K562 (cell line): ENCODE results near the gene LACTB. TPM values are rescaled to one million over a fixed set of nuclear protein-coding genes. Genes with fewer than 3 reads are reported as not detected.

Source experiments
- BCL6 ChIP-seq: fragments of 250-450 bp; sonication (Bioruptor Pico); IDR thresholded peaks from 2 replicates; pipeline ENCODE4 v1.4.0; 2020
- CBX8 ChIP-seq: fragments of 200-600 bp; sonication (generic); IDR thresholded peaks from 2 replicates; pipeline ENCODE4 v1.6.1; 2012; ENCODE audit warnings: borderline replicate concordance, mixed run types, low read depth, mild to moderate bottlenecking, moderate library complexity, mixed read lengths, low read length, control low read depth, inconsistent platforms; ENCODE audit not compliant: poor library complexity, severe bottlenecking; ENCODE audit errors: extremely low read depth
- FOXA1 ChIP-seq: fragments of 450-650 bp; IDR thresholded peaks from 2 replicates; pipeline ENCODE4 v1.6.1; 2016; ENCODE audit warnings: mild to moderate bottlenecking, borderline replicate concordance
- KAT8 ChIP-seq: fragments of 450-650 bp; IDR thresholded peaks from 2 replicates; pipeline ENCODE4 v1.6.1; 2016; ENCODE audit warnings: low read depth, mild to moderate bottlenecking
- KDM1A ChIP-seq, 2 experiments: fragments of 450-650 bp; IDR thresholded peaks; 2 replicates each; pipeline ENCODE4 v1.6.1; 2016; ENCODE audit warnings: mild to moderate bottlenecking in 2 of 2
- MAZ ChIP-seq, 2 experiments: fragments of 450-650 bp in 1 of 2; sonication (generic) in 1 of 2; formaldehyde crosslinking; IDR thresholded peaks in 1 of 2; conservative IDR thresholded peaks in 1 of 2; 2 replicates each; pipeline versions ENCODE4 v1.4.0 to v1.5.0; 2020; ENCODE audit warnings: mild to moderate bottlenecking in 1 of 2, missing genetic modification reagents in 1 of 2
- PURB ChIP-seq: sonication (generic); formaldehyde crosslinking; IDR thresholded peaks from 2 replicates; pipeline ENCODE4 v1.9.0; 2021; ENCODE audit warnings: low read depth, mild to moderate bottlenecking, missing genetic modification reagents
- RAD21 ChIP-seq, 2 experiments: fragments of 250-450 bp in 1 of 2; fragments of 450-650 bp in 1 of 2; sonication (Bioruptor Pico) in 1 of 2; formaldehyde crosslinking in 1 of 2; IDR thresholded peaks in 1 of 2; conservative IDR thresholded peaks in 1 of 2; 2 replicates each; pipeline versions ENCODE4 v1.4.0 to v1.8.0; 2020 to 2022; ENCODE audit warnings: mild to moderate bottlenecking in 2 of 2, moderate library complexity in 1 of 2
- RBM34 ChIP-seq: fragments of 200-400 bp; formaldehyde crosslinking; IDR thresholded peaks from 2 replicates; pipeline ENCODE4 v1.6.1; 2018; ENCODE audit warnings: low read length, borderline replicate concordance; ENCODE audit not compliant: insufficient read depth
- THRAP3 ChIP-seq: fragments of 450-650 bp; IDR thresholded peaks from 2 replicates; pipeline ENCODE4 v1.6.1; 2016; ENCODE audit warnings: mild to moderate bottlenecking, inconsistent platforms, borderline replicate concordance
- ZNF143 ChIP-seq: sonication (generic); formaldehyde crosslinking; IDR thresholded peaks from 2 replicates; pipeline ENCODE4 v1.9.0; 2022; ENCODE audit warnings: mild to moderate bottlenecking, missing genetic modification reagents
- ZNF239 ChIP-seq: fragments of 250-450 bp; sonication (Bioruptor Pico); IDR thresholded peaks from 2 replicates; pipeline ENCODE4 v1.4.0; 2020; ENCODE audit warnings: mild to moderate bottlenecking
- ZNF316 ChIP-seq: fragments of 450-650 bp; IDR thresholded peaks from 2 replicates; pipeline ENCODE4 v1.6.1; 2016
- polyA plus RNA-seq, 8 experiments: library from polyadenylated mRNA; depleted of rRNA in 4 of 8; stranded (reverse) in 5 of 8; unstranded in 3 of 8; fragments of >200 nt; fragmentation: Nextera tagmentation in 2 of 8; fragmentation: Illumina TruSeq in 1 of 8; extraction: Ambion mirVana in 2 of 8; extraction: Trizol in 1 of 8; gene quantifications; 2 replicates each; pipeline versions ENCODE4 v1.2.1 to v1.2.3, GENCODE V29; 2011 to 2014; ENCODE audit warnings: inconsistent platforms in 1 of 8, missing spikeins in 1 of 8
- total RNA-seq, 7 experiments: library from RNA; depleted of rRNA in 6 of 7; stranded (reverse); fragments of >200 nt in 6 of 7; fragmentation: Illumina TruSeq in 2 of 7; extraction: Trizol in 2 of 7; gene quantifications; 2 replicates each; pipeline versions ENCODE4 v1.2.1 to v1.2.3, GENCODE V29; 2011 to 2021; ENCODE audit warnings: low replicate concordance in 1 of 7
- TF ChIP-seq, protein P1 (sequence below), 3 experiments: IDR thresholded peaks in 2 of 3; conservative IDR thresholded peaks in 1 of 3; 2 replicates each; pipeline ENCODE4 v1.5.1; 2011 to 2012; ENCODE audit warnings: low read length in 3 of 3, mild to moderate bottlenecking in 3 of 3, control low read depth in 2 of 3, improper control_type of control experiment in 1 of 3, inconsistent platforms in 1 of 3, low read depth in 1 of 3, mixed read lengths in 1 of 3, moderate library complexity in 1 of 3; ENCODE audit not compliant: insufficient read depth in 2 of 3
- TF ChIP-seq, protein P2 (sequence below): fragments of 450-650 bp; IDR thresholded peaks from 2 replicates; pipeline ENCODE4 v1.6.1; 2017; ENCODE audit warnings: mild to moderate bottlenecking, moderate library complexity
- TF ChIP-seq, protein P3 (sequence below), 2 experiments: IDR thresholded peaks in 1 of 2; conservative IDR thresholded peaks in 1 of 2; 2 replicates each; pipeline ENCODE4 v1.6.1; 2016; ENCODE audit warnings: low read depth in 2 of 2, mild to moderate bottlenecking in 1 of 2, missing compliant biosample characterization in 1 of 2, missing genetic modification characterization in 1 of 2, moderate library complexity in 1 of 2
- TF ChIP-seq, protein P4 (sequence below): sonication (generic); formaldehyde crosslinking; IDR thresholded peaks from 2 replicates; pipeline ENCODE4 v1.9.0; 2022; ENCODE audit warnings: mild to moderate bottlenecking, missing genetic modification reagents

LACTB gene
- total and polyA plus RNA-seq, 9 of the 15 experiments (the other 6 are each of a cell fraction or from before 2014, with no cell fraction given): 3.1 to 15.5 (median 9.8) TPM

DNA sequence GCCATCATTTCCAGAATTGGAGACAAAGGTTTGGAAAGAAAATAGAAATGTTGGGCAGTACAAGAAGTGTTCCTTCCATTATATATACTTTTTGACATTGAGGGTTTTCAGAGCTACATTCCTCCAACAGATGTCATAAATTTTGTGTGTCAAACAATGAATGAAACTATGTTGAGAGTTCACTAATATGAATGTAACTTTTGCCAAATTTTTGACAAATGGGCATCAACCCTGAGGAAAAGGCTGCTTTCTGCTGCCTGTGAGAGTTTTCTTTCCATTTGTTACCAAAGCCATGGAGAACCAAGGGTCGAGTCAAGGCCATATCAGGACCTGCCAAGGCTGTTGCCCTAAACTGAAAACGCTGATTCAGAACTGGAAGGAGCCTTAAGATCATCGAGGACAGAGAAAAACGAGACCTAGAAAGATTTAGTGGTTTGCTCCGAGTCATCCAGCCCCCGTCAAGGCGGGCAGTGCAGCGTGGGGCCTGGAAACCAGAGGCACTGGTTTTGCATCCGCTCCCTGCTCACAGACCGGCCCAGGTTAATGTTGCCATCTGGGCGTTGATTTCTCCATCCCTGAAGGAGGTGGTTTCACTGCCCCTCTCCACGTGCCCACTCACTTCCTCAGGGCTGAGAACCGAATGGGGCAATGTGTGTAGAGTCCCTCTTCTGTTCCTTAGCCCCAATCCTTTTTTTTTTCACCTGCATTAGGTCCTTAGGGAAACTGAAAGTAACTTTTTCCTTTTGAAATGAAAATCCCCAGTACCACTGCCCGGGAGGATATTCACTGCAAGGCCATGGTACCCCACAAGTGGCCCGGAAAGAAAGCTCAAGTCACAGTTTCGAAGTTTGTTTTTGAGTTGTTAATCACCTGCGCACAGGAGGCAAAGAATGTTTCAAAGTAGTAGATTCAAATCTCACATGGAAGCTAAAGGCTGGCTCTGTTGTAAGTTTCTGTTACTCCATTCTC is 46.4 kb upstream of the LACTB start (continued):
- TF ChIP-seq, protein P1, sequence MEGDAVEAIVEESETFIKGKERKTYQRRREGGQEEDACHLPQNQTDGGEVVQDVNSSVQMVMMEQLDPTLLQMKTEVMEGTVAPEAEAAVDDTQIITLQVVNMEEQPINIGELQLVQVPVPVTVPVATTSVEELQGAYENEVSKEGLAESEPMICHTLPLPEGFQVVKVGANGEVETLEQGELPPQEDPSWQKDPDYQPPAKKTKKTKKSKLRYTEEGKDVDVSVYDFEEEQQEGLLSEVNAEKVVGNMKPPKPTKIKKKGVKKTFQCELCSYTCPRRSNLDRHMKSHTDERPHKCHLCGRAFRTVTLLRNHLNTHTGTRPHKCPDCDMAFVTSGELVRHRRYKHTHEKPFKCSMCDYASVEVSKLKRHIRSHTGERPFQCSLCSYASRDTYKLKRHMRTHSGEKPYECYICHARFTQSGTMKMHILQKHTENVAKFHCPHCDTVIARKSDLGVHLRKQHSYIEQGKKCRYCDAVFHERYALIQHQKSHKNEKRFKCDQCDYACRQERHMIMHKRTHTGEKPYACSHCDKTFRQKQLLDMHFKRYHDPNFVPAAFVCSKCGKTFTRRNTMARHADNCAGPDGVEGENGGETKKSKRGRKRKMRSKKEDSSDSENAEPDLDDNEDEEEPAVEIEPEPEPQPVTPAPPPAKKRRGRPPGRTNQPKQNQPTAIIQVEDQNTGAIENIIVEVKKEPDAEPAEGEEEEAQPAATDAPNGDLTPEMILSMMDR (IDR thresholded peaks at IDR 0.05 in 2 of 3, conservative IDR thresholded peaks at IDR 0.05 in 1 of 3; ENCODE audit: insufficient read depth in 2 of 3, low read depth in 1 of 3, low read length in 3 of 3): no peak
- TF ChIP-seq, protein P2, sequence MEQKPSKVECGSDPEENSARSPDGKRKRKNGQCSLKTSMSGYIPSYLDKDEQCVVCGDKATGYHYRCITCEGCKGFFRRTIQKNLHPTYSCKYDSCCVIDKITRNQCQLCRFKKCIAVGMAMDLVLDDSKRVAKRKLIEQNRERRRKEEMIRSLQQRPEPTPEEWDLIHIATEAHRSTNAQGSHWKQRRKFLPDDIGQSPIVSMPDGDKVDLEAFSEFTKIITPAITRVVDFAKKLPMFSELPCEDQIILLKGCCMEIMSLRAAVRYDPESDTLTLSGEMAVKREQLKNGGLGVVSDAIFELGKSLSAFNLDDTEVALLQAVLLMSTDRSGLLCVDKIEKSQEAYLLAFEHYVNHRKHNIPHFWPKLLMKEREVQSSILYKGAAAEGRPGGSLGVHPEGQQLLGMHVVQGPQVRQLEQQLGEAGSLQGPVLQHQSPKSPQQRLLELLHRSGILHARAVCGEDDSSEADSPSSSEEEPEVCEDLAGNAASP: no peak
- peak; percentile 83 for TF ChIP-seq ZNF316
- TF ChIP-seq THRAP3: no peak
- TF ChIP-seq BCL6 (CRISPR knock-in tag): no peak
- no peak for TF ChIP-seq KAT8
- TF ChIP-seq MAZ (CRISPR knock-in tag; conservative IDR thresholded peaks at IDR 0.05 in 1 of 2, IDR thresholded peaks at IDR 0.05 in 1 of 2): no peak
- TF ChIP-seq ZNF239: no peak
- TF ChIP-seq, protein P3, sequence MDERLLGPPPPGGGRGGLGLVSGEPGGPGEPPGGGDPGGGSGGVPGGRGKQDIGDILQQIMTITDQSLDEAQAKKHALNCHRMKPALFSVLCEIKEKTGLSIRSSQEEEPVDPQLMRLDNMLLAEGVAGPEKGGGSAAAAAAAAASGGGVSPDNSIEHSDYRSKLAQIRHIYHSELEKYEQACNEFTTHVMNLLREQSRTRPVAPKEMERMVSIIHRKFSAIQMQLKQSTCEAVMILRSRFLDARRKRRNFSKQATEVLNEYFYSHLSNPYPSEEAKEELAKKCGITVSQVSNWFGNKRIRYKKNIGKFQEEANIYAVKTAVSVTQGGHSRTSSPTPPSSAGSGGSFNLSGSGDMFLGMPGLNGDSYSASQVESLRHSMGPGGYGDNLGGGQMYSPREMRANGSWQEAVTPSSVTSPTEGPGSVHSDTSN (CRISPR knock-in tag; IDR thresholded peaks at IDR 0.05; ENCODE audit: low read depth): no peak
- TF ChIP-seq, protein P3 (tag; conservative IDR thresholded peaks at IDR 0.05; ENCODE audit: low read depth): peak; percentile 51
- no peak for TF ChIP-seq FOXA1
- no peak for TF ChIP-seq RAD21 (CRISPR knock-in tag; conservative IDR thresholded peaks at IDR 0.05 in 1 of 2, IDR thresholded peaks at IDR 0.05 in 1 of 2)
- TF ChIP-seq PURB (CRISPR knock-in tag): no peak
- TF ChIP-seq, protein P4, sequence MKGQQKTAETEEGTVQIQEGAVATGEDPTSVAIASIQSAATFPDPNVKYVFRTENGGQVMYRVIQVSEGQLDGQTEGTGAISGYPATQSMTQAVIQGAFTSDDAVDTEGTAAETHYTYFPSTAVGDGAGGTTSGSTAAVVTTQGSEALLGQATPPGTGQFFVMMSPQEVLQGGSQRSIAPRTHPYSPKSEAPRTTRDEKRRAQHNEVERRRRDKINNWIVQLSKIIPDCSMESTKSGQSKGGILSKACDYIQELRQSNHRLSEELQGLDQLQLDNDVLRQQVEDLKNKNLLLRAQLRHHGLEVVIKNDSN (CRISPR knock-in tag): no peak
- no peak for TF ChIP-seq RBM34
- TF ChIP-seq ZNF143 (CRISPR knock-in tag): no peak
- no peak; a peak in 1 of 4 replicates for TF ChIP-seq KDM1A (IDR thresholded peaks at IDR 0.05)
- TF ChIP-seq CBX8: no peak
